CD4-positive, alpha-beta T cell treated with Interleukin-15 for 1 hour (primary cell): Measurements from ENCODE around the gene PTPN6.

Source experiments
- DNase-seq: peaks from one replicate; pipeline ENCODE4 v3.0.0-alpha.2; 2020

PTPN6 gene

GRCh38 chr12:6975297-6976032 is 24.3 kb downstream of the PTPN6 start:
- no peak for DNase-seq

GRCh38 chr12:6977653-6978052 is 26.5 kb downstream of the PTPN6 start:
- no peak for DNase-seq

- DNase-seq: no peak
Observed at GRCh38 chr12:6978188-6978587, 27.0 kb downstream of the PTPN6 start.

GRCh38 chr12:6978611-6979011 is 27.5 kb downstream of the PTPN6 start:
- no peak for DNase-seq

GRCh38 chr12:6979021-6979420 is 27.9 kb downstream of the PTPN6 start:
- no peak for DNase-seq

GRCh38 chr12:6979453-6979852 is 28.3 kb downstream of the PTPN6 start:
- DNase-seq: no peak

GRCh38 chr12:6980075-6980474 is 28.9 kb downstream of the PTPN6 start:
- no peak for DNase-seq

- DNase-seq: no peak
Observed at GRCh38 chr12:6980740-6981139, 29.6 kb downstream of the PTPN6 start.

GRCh38 chr12:6981152-6982052 is 30.2 kb downstream of the PTPN6 start:
- no peak for DNase-seq

- DNase-seq: no peak
Observed at GRCh38 chr12:6982532-6982931, 31.4 kb downstream of the PTPN6 start.

GRCh38 chr12:6987956-6988553 is 36.9 kb downstream of the PTPN6 start:
- no peak for DNase-seq

- DNase-seq: no peak
Observed at GRCh38 chr12:6996040-6996441, 44.9 kb downstream of the PTPN6 start.

GRCh38 chr12:6998715-6999451 is 47.7 kb downstream of the PTPN6 start:
- DNase-seq: no peak

GRCh38 chr12:7001921-7002591 is 50.9 kb downstream of the PTPN6 start:
- no peak for DNase-seq

GRCh38 chr12:7004287-7004803 is 53.2 kb downstream of the PTPN6 start:
- DNase-seq: no peak

- DNase-seq: no peak
Observed at GRCh38 chr12:7004840-7005239, 53.7 kb downstream of the PTPN6 start.

- DNase-seq: no peak
Observed at GRCh38 chr12:7005311-7005710, 54.2 kb downstream of the PTPN6 start.

GRCh38 chr12:7006639-7007038 is 55.5 kb downstream of the PTPN6 start:
- no peak for DNase-seq

GRCh38 chr12:7008864-7009263 is 57.7 kb downstream of the PTPN6 start:
- no peak for DNase-seq

GRCh38 chr12:7009512-7009911 is 58.4 kb downstream of the PTPN6 start:
- DNase-seq: no peak
